Stimulated activated CD4-positive, alpha-beta T cell treated with anti-CD3 and anti-CD28 coated beads, Interleukin-2, amount 100 ng/mL, for 4 hours (primary cell): ENCODE results near the gene LSM10.

Experiments
- DNase-seq: peaks from one replicate; pipeline ENCODE4 v3.0.0-alpha.2; 2020; ENCODE audit warnings: low read depth

LSM10 gene

DNA sequence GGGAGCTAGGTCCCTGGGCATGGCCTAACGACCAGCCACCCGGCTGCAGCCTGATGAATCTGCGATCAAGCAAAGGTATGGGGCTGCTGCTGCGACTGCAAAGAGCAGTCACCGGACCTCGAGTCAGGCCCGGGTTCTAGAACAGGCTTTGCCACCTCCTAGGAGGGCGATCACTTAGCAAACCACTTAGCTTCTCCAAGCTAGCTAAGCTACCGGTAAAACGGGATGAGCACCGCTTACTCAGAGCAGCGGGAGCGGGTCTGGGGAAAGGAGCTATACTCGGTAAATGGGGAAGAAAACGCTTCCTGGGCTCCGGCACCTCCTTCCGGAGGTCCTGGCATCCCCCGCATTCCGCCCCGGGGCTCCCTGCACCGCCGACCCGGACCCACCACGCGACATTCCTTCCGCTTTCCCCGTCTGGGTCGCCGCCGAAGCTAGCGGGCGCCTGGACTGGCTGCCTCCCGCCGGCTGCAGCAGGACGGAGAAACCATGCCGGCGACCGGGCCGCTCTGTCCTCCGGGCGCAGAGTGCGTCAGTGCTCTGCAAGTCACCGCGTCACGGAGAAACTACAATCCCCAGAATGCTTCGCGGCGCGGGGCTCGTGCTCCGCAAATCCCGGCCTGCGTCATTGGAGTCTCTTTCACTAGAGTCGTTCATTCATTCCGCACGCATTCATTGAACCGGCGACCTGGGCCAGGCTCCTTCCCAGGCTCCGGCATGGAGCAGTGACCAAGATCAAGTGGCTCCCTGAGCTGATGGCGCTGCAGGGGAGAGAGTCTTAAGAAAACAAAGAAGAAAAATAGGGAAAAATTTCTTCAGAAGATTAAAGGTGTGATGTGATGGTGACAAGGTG is at the start of gene LSM10:
LSM10 (minus strand) TSS at position 531 of the 853 bp plus-strand sequence. CDS start 3,779 bp downstream, outside the sequence.
- DNase-seq = peak; percentile 86

DNA sequence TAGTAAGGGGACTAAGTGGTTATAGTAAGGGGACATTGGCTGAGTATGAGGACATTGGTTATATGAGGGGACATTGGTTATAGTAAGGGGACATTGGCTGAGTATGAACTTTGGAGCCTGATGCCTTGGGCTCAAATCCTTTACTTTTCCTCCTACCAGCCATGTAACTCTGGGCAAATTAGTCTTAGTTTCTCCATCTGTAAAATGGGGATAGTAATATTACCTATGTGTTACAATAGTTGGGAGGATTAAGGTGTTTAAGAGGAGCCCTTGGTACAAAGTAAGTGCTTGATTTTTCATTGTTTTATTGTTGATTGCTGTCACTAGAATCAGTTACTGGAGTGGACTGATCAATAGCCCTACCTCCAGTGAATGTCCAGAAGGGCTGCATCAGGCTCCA is 49.7 kb upstream of the LSM10 start:
- no peak for DNase-seq

DNA sequence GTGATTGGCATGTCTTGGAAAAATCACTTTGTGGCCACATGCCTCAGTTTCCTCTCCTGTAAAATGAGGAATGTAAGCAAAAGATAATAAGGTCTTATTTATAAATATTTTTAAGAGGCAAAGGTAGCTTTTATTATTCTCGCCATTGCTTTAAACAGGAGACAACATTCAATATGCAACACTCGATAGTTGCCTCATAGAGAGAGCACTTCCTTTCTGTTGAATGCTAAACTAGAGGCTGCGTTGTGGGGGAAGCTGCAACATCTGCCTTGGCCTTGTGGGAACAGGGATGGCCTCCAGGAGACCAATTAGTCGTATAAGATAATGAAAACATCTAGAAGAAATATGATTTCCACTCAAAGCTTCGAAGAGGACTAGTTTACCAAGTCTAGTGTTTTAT is 49.0 kb upstream of the LSM10 start:
- no peak for DNase-seq

DNA sequence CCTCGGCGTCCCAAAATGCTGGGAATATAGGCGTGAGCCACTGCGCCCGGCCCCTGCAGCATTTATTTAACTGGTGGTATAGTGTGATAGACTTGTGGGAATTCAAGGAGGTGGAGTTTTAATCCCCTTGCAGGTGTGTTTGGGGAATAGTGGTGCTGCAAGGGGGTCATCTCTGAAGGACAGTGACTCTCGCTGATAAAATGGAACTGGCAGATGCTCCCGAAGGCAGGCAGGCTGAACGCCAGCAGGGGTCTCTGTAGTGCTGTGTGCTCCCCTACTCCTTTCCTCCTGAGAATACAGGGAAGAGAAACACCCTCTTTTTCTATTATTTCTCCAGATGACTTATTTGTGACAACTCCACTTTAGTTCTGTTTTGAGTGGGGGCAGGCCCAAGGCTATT is 48.6 kb upstream of the LSM10 start:
- no peak for DNase-seq

DNA sequence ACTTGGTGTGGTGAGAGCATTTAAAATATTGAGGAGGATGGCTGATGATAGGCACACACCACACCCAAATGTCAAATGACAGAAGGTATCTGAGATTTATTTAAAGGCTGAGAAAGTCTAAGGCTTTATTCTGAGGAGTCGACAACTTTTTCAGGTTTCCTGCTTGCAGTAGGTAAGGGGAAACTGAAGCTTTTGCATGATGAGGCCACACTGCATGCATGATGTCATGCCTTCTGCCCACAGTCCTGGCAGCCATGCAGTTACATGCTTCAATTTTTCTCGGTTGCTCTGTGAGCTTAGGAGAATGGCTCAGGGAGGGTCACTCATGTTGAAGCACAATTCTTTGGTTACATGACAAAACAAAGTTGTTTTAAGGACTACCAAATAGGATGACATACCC is 45.6 kb upstream of the LSM10 start:
- no peak for DNase-seq

DNA sequence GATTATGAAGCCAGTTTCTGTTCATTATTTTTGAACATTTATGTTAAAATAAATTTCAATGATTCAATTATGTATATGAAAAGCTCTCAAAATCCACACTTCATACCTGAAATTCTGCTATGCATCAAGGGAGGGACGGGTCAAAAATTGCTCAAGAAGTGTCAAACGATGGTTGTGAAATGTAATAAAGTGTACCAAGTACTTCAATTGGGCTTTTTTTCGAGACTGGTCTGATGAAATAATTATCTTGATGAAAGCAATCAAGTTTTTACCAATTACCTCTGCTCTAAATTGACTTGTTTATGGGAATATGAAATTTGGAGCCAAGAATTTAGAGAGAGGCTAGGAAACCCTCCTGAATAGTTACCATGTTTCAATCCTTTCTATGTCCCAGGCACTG is 44.6 kb upstream of the LSM10 start:
- no peak for DNase-seq

DNA sequence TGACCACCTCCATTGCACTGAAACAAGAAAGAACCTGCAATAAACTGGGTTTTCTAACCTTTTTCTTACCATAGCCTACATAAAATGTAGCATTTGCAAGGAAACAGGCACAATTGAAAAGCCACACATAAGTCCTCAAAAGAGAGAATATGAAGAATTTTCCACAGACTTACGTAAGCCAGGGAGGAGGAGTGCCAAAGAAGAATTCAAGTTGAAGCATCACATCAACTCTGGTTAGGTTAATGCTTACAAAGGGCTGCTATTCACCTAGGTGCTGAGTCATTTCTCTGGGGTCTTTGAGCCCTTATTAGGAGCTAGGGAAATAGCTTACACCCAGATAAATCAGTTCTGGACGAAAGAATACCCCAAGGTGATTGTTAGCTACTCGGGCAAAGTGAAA is 42.9 kb upstream of the LSM10 start:
- DNase-seq = no peak

DNA sequence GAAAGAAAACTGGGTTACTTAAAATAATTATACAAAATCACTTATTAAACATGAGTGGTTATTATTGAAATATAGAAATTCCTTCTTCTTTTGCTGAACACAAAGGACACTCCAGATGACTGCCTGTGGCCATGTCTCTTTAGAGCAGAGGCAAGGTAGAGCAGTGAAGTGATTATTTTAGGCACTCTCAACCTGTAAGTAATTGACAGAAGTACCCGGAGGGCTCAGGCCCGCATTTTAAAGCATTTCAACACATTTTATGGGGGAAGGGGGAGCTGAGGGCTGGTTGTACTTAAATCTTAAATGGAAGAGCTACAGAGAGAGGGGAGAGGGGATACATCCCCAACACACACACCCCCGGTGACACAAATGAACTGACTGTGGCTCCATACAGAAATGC is 42.3 kb upstream of the LSM10 start:
- DNase-seq = no peak

DNA sequence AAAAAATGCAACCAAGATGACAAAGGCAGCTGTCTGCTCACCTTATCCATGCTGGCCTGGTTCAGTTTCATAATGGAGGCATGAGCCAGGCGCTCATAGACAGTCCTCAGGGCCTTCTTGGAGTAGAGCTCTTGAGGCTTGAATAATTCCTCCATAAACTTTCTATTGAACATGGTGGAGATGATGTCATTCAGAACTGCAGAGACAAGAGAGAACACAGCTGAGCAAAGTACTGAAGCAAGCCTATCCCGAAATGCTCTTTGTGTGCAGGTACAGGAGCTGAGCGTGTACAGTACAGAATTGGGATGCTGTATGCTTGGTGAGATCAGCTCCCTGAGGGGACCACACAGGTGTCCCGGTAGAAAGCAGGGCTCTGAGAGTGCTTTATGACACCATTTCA is 41.0 kb upstream of the LSM10 start:
- DNase-seq = no peak

DNA sequence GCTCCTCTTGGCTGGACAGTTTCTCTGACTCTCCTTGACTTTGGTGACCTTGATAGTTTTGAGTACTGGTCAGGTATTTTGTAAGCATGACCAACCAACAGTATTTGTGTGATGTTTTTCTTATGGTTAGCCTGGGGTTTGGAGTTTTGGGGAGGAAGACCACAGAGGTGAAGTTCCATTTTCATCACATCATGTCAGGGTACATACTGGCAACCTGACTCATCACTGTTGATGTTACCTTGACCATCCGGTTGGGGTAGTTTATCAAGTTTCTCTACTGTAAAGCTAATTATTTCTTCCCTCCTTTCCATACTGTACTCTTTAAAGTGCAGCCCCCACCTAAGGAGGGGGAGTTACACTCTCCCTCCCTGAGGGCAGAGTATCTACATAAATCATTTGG is 39.1 kb upstream of the LSM10 start:
- no peak for DNase-seq

DNA sequence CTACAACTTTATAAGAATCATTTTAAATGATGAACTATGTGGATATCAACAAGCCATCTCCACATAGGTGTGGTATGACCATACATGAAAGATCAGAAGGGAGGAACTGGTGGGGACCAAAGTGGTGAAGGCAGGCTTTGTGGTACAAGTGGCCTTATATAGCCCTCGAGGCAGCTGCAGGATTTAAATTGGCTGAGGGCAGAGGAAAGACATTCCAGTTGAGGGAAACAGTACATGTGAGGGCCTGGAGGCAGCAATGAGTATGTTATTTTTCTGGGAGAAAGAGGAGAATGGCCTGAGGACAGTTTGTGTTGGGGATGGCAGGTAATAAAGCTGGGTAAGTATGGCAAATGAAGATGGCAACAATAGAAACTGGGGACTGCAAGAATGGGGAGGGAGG is 35.4 kb upstream of the LSM10 start:
- no peak for DNase-seq

DNA sequence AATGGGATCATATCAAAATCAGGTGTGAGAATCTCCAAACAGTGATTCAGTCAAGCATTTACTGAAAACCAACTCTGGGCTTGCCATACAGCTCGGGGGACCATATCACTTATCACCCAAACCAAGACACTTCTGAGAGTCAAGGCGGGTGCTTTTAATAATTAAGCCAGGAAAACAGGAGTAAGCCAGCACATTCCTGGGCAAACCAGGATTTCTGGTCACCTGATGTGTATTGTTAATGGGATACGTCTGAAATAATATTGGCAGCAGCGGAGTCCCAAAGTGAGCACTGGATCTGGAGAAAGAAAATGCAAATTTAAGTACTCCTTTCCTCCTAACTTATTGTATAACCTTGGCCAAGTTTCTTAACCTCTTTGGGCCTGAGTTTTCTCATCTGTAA is 34.9 kb upstream of the LSM10 start:
- no peak for DNase-seq

DNA sequence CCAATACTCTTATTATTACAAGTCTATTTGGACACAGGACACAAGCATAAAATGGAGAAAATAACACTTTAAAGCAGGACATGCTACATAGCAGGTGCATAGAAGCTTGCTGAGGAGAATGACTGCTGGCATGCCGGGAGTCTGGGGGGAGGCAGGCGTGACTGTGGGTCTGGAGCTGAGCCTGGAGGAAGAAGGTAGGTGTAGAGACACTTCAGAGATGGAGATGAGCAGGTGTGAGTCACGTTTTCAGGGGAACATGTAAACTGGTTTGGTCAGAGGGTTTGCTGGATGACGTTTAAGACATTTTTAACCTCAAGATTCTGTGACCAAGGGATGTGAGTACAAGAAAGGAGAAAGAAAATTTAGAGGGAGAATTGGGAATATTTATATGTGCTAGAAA is 28.1 kb upstream of the LSM10 start:
- DNase-seq = no peak

DNA sequence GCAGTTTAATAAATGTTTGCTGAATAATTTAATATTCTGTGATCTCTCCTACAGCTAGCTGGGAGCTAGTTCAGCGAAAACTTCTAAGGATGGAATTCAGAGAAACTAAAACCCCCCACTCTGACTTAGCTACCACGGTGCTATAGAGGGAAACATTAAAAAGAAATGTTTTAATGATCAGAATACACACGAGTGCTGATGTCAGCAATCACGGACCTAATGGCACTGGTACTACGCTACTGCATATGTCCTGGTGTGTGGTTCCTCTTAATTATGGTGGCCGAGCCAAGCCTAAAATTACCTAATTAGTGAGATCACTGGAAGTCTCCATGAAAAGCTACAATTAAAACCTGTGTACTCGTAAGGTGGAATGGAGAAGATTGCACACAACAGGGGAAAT is 23.9 kb upstream of the LSM10 start:
- no peak for DNase-seq

DNA sequence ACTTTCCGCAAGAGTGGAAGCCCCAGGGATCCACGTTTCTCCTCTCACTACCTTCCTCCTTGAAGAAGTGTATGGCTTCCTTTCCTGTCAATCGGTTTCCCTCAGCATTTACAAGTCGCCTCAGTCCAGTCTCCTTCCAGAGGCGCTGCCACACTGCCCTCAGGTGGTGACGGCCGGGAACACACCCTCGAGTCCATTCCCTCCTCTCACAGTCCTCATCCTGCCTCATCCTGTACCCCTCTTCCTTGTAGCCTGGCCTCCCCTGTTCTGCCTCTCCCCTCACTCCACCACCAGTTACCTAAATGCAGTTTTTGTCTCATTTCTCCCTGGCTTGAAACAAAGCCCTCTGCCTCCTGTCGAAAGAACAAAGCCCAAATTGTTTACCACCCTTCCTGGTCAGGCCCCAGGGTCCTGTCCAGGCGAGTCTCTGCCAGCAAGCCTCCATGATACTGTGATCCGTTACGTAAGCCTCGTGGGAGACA is 23.2 kb upstream of the LSM10 start:
- peak; percentile 86 for DNase-seq

DNA sequence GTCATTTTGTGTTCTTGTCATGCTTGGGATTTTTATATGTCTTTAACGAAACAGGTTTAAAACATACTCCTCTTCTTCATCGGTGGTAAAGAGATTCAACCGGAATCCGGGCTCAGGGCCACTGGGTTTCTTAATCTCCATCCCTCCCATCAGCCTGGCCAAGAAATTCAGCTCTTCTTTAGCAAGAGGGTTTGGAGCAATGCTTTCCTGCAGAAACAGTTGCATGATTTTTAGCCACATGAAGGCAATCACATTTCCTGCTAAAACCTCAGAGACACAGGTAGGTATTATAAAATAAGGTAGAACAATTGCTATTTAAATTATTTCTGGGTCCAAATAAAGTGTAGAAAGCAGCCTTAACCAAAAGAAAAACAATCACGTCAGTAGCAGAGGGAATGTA is 22.7 kb upstream of the LSM10 start:
- no peak for DNase-seq

DNA sequence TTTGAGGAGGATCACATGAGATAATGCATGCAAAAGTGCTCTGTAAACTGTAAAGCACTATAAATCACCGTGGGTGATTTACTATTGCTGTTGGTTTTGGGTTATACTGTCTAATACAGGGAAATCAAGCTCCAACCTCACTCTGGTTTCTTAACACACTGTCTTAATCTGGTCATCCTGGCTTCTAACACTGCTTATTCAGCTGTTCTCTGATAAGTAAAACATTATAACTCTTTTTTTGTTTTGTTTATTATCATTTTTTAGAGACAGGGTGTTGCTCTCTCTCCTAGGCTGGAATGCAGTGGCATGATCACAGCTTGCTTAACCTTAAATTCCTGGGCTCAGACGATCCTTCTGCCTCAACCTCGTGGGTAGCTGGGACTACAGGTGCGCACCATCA is 21.9 kb upstream of the LSM10 start:
- no peak for DNase-seq

DNA sequence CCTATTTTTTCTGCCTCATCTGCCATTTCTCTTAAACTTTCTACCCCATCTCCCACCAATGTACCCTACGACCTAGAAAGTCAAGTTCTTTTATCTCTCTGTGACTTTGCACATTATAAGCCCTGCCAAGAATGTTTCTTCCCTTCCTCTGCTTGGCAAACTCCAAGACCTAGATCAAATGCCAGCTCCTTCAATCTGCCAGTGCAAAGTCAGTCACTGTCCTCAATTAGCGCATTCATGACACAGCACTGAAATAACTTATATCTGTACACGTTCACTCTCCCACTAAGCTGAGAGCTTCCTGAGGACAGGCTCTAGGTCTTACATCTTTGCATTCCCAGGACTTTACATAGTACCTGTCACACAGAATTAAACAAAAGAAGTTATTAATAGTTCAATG is 21.4 kb upstream of the LSM10 start:
- no peak for DNase-seq

DNA sequence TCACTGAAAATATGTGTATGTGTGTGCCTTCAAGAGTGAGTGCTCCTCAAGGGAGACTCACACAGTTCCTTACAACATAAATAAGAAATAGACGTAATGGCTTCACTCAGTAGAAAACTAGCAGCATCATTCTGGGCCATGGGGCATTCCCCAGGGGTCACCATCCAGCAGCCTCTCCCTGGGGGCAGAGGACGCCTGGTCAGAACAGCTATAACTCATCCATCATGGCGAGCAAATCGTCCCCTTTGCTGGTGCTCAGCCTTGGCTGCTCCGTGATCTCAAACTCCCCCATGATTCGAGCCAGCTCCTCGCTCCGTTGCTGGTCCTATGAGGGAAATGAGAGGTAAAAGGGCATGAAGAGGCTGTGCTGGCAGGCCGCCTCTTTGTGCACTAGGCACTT is 20.2 kb upstream of the LSM10 start:
- no peak for DNase-seq

DNA sequence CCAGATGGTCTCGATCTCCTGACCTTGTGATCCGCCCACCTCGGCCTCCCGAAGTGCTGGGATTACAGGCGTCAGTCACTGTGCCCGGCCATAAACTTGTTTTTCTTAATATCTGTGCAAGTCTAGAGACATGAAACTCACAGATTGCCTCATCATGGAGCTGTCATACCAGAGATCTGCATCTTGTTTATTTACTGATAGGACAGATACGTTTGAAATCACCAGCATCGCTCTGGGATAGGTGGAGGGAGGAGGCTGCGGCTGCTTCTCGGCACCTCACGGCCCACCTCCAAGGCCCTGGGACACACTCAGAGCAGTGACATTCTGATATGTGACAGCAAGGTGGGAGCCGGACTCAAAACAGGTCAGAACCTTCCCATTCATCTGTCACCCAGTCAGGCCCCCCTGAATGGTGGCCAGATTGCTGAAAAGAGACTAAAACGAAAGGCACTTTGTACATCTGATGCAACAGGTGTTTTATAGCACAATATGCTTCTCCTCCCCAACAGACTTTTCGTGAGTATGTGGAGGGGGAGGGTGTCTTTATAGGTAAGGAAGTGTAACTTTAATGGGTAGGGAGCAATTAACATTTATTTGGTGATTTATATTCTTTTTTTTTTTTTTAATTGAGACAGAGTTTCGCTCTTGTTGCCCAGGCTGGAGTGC is 18.1 kb upstream of the LSM10 start:
- DNase-seq = no peak

DNA sequence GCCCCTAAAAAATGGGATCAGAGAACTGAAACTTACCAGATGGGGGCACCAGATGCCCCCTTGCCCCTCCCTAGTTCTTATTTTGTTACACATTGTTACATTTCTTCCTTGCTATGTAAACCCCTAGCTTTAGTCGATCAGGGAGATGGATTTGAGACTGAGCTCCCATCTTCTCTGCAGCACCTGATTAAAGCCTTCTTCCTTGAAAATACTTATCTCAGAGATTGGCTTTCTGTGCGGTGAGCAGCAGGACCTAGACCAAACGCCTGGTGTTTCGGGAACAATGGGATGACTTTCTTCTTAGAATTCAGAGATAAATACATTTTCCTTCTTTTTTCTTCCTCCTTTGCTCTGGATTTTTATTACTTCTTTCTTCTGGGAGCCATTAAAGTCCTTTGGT is 16.7 kb upstream of the LSM10 start:
- DNase-seq = no peak

DNA sequence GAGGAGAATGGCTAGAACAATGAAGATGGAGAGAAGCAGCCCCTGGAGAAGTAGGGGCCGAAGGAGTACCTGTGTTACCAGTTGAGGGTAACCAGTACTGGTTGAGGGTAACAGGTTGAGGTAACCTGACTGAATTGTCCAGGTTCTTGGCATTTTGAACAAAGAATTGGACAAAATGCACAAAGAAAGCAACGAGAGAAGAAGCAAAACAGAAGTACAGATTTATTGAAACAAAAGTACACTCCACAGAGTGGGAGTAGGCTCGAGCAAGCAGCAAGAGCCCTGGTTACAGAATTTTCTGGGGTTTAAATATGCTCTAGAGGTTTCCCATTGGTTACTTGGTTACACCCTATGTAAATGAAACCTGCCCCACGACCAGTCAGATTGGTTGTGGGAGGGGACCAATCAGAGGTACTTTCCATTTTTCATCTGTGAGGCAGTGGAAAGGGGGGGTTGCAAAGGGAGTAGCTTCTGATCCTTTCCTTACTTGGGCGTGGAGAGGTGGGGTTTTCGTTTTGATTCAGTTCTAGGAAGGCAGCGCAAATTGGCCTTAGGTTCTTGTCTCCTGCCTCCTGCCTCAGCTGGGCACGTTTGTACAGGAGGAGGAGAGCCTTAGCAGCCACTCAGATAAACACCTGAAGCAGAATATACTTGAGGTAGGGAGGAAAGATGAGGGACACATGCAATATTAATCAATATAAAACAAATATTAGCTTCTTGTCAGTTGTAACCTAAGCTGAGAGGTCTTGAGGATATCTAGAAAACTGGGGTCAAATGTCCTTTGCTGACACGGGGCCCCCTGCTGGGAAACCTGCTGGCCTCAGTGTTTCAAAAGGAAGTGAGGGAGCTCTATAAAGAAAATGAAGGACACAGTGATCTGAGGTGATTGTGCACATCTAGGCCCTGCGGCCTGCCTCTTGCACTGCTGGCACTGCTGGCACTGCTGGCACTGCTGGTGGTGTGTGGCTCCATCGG is 14.3 kb upstream of the LSM10 start:
- DNase-seq = peak; percentile 8
